GM21576 (cell line): ENCODE measurements around the gene DAB1.
"Not testable (repeated sequence)": the region's sequence is repeated elsewhere in the genome, so short reads cannot be mapped to it uniquely, and the experiment has no call there.

Source experiments
- ATAC-seq: cut with Tn5 transposase; IDR thresholded peaks from one replicate; pipeline ENCODE4 v1.9.1; 2021; ENCODE audit warnings: mild to moderate bottlenecking, moderate library complexity; ENCODE audit not compliant: unreplicated experiment

Gene DAB1

GRCh38 chr1:57089855-57090254, 334.0 kb downstream of the DAB1 start:
- no peak for ATAC-seq

GRCh38 chr1:57089221-57089620, 334.6 kb downstream of the DAB1 start:
- no peak for ATAC-seq

- no peak for ATAC-seq
These were observed 335.2 kb downstream of the DAB1 start for GRCh38 chr1:57088653-57089052.

GRCh38 chr1:57087660-57088059, 336.2 kb downstream of the DAB1 start:
- not testable (repeated sequence) for ATAC-seq

GRCh38 chr1:57086154-57086553, 337.7 kb downstream of the DAB1 start:
- ATAC-seq, result no peak

- ATAC-seq, result no peak
These were observed 339.2 kb downstream of the DAB1 start for GRCh38 chr1:57084701-57085100.

- no peak for ATAC-seq
These were observed 341.0 kb downstream of the DAB1 start for GRCh38 chr1:57082711-57083439.

GRCh38 chr1:57079454-57080157, 344.3 kb downstream of the DAB1 start:
- no peak for ATAC-seq

- no peak for ATAC-seq
These were observed 351.3 kb downstream of the DAB1 start for GRCh38 chr1:57072401-57073110.

- ATAC-seq, result no peak
These were observed 356.0 kb downstream of the DAB1 start for GRCh38 chr1:57067863-57068262.

GRCh38 chr1:57066980-57067610, 356.8 kb downstream of the DAB1 start:
- ATAC-seq, result no peak

GRCh38 chr1:57065442-57065841, 358.4 kb downstream of the DAB1 start:
- no peak for ATAC-seq

GRCh38 chr1:57064379-57065140, 359.3 kb downstream of the DAB1 start:
- no peak for ATAC-seq

- ATAC-seq, result no peak
These were observed 360.3 kb downstream of the DAB1 start for GRCh38 chr1:57063406-57064125.

GRCh38 chr1:57061369-57061768, 362.5 kb downstream of the DAB1 start:
- ATAC-seq, result no peak

- ATAC-seq, result no peak
These were observed 363.4 kb downstream of the DAB1 start for GRCh38 chr1:57060451-57060850.

GRCh38 chr1:57058652-57059501, 365.0 kb downstream of the DAB1 start:
- no peak for ATAC-seq

GRCh38 chr1:57048856-57049255, 375.0 kb downstream of the DAB1 start:
- no peak for ATAC-seq

GRCh38 chr1:57046462-57046861, 377.4 kb downstream of the DAB1 start:
- ATAC-seq, result no peak
